ENCODE results near the gene KCNMA1. TPM values are rescaled to one million over a fixed set of nuclear protein-coding genes. Genes with fewer than 3 reads are reported as not detected.
A peak's percentile ranks its signal among the peaks of the same experiment; 100 is the strongest.

KCNMA1 gene
- total and polyA plus RNA-seq, 4 donors = 36.2 to 95.0 (median 54.3) TPM

DNA sequence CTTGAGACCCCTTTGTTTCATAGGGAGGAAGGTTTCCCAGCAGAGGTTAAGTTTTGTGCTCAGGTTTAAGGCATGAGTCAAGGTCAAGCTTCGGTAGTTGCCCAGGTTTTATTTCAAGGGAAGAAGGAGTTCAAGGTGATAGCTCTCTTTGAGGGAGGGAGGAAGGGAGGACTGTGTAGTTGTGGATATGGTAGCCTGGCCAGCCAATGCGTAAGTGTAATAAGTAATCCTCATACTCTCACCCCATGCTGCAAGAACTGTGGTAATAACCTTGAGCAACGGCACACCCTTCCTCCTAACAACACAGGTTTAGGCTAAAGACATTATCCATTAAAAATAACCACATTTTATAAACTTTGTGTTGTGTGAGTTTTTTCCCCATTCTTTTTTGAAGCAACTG, 478.9 kb downstream of the KCNMA1 start:
- Histone ChIP-seq H3K4me3 (ENCODE audit: low read depth, low read length) (no peak overlapping the region), H3K9me3 (ENCODE audit: control insufficient read depth, insufficient read depth, low read length) (no peaks in the 10 kb centered on the region), H3K4me1 (ENCODE audit: control insufficient read depth, insufficient read depth, low read length) (peaks cover 4% of the 10 kb centered on the region), H3K27me3 (ENCODE audit: control insufficient read depth, insufficient read depth, low read length) (no peaks in the 10 kb centered on the region), H3K27ac (ENCODE audit: low read depth, low read length) (no peak overlapping the region), H3K36me3 (ENCODE audit: control insufficient read depth, insufficient read depth, low read length) (no peaks in the 10 kb centered on the region)
- WGBS (ENCODE audit: insufficient coverage) = 83% methylated on average over 1 of the region's 3 CpGs
- DNase-seq (ENCODE audit: low read depth in 4 of 6, low spot score in 6 of 6) = no peak

GRCh38 chr10:77157248-77158019, 480.2 kb downstream of the KCNMA1 start:
- H3K9me3 ChIP-seq (ENCODE audit: control insufficient read depth, insufficient read depth, low read length) = no peaks in the 10 kb centered on the region
- no peaks in the 10 kb centered on the region for H3K27me3 ChIP-seq (ENCODE audit: control insufficient read depth, insufficient read depth, low read length)
- no peaks in the 10 kb centered on the region for H3K36me3 ChIP-seq (ENCODE audit: control insufficient read depth, insufficient read depth, low read length)
- DNase-seq (ENCODE audit: low read depth in 4 of 6, low spot score in 6 of 6) = no peak
- H3K27ac ChIP-seq (ENCODE audit: low read depth, low read length) = no peak overlapping the region
- H3K4me3 ChIP-seq (ENCODE audit: low read depth, low read length) = no peak overlapping the region
- WGBS (ENCODE audit: insufficient coverage) = 96% methylated on average over 4 of the region's 9 CpGs
- peaks cover 7% of the 10 kb centered on the region for H3K4me1 ChIP-seq (ENCODE audit: control insufficient read depth, insufficient read depth, low read length)

DNA sequence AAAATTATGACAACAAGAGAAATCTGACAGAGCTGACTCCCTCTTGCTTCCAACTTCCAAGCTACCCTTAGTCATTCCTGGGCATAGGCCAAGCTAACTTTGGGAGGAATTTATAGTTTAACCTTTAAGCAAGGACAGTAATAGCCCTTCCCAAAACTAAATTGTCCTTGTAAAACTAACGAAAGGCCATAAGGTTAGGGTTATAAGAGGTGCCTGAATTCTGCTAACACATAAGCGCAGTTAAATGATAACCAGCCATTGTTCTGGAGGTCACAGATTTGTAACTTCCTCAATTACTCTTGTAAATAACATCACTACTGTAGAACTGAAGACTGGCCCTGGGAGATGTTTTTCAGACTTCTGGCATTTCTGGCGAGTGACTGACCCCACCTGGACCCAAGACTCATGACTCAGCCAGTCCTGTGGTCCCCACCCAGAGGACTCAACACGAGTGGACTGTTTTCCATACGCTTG, 481.2 kb downstream of the KCNMA1 start:
- H3K4me1 ChIP-seq (ENCODE audit: control insufficient read depth, insufficient read depth, low read length) = peaks cover 7% of the 10 kb centered on the region
- H3K4me3 ChIP-seq (ENCODE audit: low read depth, low read length) = no peak overlapping the region
- H3K9me3 ChIP-seq (ENCODE audit: control insufficient read depth, insufficient read depth, low read length) = no peaks in the 10 kb centered on the region
- 50% methylated on average over 3 of the region's 5 CpGs for WGBS (ENCODE audit: insufficient coverage)
- DNase-seq (ENCODE audit: low read depth in 4 of 6, low spot score in 6 of 6) = no peak
- H3K27me3 ChIP-seq (ENCODE audit: control insufficient read depth, insufficient read depth, low read length) = no peaks in the 10 kb centered on the region
- no peaks in the 10 kb centered on the region for H3K36me3 ChIP-seq (ENCODE audit: control insufficient read depth, insufficient read depth, low read length)
- H3K27ac ChIP-seq (ENCODE audit: low read depth, low read length) = no peak overlapping the region

DNA sequence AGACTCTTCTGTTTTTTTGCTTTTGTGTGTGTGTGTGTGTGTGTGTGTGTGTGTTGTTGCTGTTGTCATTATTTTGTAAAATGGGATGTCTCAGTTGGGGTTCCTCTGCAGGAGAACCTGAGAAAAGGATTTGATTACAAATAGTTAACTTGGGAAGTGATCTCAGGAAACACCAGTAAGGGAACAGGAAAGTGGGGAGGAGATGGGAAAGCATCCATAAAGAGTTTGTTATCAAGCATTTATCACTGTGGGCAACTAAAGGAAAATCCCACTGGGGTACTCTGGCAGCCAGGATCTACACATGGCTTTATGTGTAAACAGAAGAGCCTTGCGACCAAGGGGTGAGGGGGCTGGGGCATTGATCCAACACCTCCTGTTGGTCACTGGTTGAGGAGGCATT, 485.4 kb downstream of the KCNMA1 start:
- whole genome bisulfite sequencing (ENCODE audit: insufficient coverage) = 100% methylated on average over 1 of the region's 1 CpG
- no peak overlapping the region for H3K4me3 ChIP-seq (ENCODE audit: low read depth, low read length)
- H3K27me3 ChIP-seq (ENCODE audit: control insufficient read depth, insufficient read depth, low read length) = no peaks in the 10 kb centered on the region
- peaks cover 4% of the 10 kb centered on the region for H3K4me1 ChIP-seq (ENCODE audit: control insufficient read depth, insufficient read depth, low read length)
- H3K36me3 ChIP-seq (ENCODE audit: control insufficient read depth, insufficient read depth, low read length) = no peaks in the 10 kb centered on the region
- H3K27ac ChIP-seq (ENCODE audit: low read depth, low read length) = no peak overlapping the region
- DNase-seq (ENCODE audit: low read depth in 4 of 6, low spot score in 6 of 6) = no peak
- no peaks in the 10 kb centered on the region for H3K9me3 ChIP-seq (ENCODE audit: control insufficient read depth, insufficient read depth, low read length)

DNA sequence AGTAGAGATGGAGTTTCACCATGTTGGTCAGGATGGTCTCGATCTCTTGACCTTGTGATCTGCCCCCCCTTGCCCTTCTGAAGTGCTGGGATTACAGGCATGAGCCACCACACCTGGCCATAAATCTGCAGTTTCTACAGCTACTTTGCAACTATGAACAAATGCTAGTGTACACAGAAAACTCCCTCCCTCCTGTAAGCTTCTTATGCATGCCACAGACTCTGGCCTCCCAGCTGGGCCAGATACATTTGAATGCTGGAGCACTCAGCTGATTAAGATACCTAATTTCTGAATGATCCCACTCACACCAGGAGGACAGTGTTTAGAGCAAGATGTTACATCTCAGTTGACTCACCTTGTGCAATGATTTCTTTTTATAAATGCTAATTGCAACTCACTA, 486.2 kb downstream of the KCNMA1 start:
- Histone ChIP-seq H3K27me3 (ENCODE audit: control insufficient read depth, insufficient read depth, low read length) (no peaks in the 10 kb centered on the region), H3K36me3 (ENCODE audit: control insufficient read depth, insufficient read depth, low read length) (no peaks in the 10 kb centered on the region), H3K4me1 (ENCODE audit: control insufficient read depth, insufficient read depth, low read length) (peaks cover 4% of the 10 kb centered on the region), H3K27ac (ENCODE audit: low read depth, low read length) (no peak overlapping the region), H3K9me3 (ENCODE audit: control insufficient read depth, insufficient read depth, low read length) (no peaks in the 10 kb centered on the region), H3K4me3 (ENCODE audit: low read depth, low read length) (no peak overlapping the region)
- no peak for DNase-seq (ENCODE audit: low read depth in 4 of 6, low spot score in 6 of 6)
- WGBS (ENCODE audit: insufficient coverage) = 83% methylated on average over 1 of the region's 1 CpG

DNA sequence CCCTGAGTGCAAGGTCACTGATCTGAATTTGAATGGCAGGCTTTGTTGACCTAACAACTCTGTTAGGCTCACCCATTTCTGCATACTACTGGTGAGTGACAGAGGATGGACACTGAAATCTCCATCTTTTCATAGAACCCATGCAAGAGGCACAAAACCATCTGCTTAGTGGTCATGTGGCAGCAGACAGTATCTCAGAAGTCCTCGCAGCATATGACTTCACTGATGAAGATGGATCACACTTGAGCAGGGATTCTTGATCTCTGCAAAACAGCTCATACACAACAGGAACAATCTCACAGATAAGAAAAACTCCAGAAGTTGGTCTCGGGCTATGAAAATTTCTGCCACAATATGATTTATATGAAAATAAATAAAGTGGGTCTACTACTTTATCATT, 487.9 kb downstream of the KCNMA1 start:
- Histone ChIP-seq H3K4me3 (ENCODE audit: low read depth, low read length) (no peak overlapping the region), H3K9me3 (ENCODE audit: control insufficient read depth, insufficient read depth, low read length) (no peaks in the 10 kb centered on the region), H3K27me3 (ENCODE audit: control insufficient read depth, insufficient read depth, low read length) (no peaks in the 10 kb centered on the region), H3K4me1 (ENCODE audit: control insufficient read depth, insufficient read depth, low read length) (peaks cover 4% of the 10 kb centered on the region), H3K36me3 (ENCODE audit: control insufficient read depth, insufficient read depth, low read length) (no peaks in the 10 kb centered on the region), H3K27ac (ENCODE audit: low read depth, low read length) (no peak overlapping the region)
- no peak for DNase-seq (ENCODE audit: low read depth in 4 of 6, low spot score in 6 of 6)
- WGBS (ENCODE audit: insufficient coverage) = no CpG with 5 or more reads among the region's 2 CpGs

- Histone ChIP-seq H3K36me3 (ENCODE audit: control insufficient read depth, insufficient read depth, low read length) (no peaks in the 10 kb centered on the region), H3K27me3 (ENCODE audit: control insufficient read depth, insufficient read depth, low read length) (no peaks in the 10 kb centered on the region), H3K9me3 (ENCODE audit: control insufficient read depth, insufficient read depth, low read length) (no peaks in the 10 kb centered on the region), H3K27ac (ENCODE audit: low read depth, low read length) (no peak overlapping the region), H3K4me1 (ENCODE audit: control insufficient read depth, insufficient read depth, low read length) (peaks cover 4% of the 10 kb centered on the region), H3K4me3 (ENCODE audit: low read depth, low read length) (no peak overlapping the region)
- whole genome bisulfite sequencing (ENCODE audit: insufficient coverage) = 80% methylated on average over 2 of the region's 4 CpGs
- no peak for DNase-seq (ENCODE audit: low read depth in 4 of 6, low spot score in 6 of 6)
Observed at GRCh38 chr10:77149001-77149400, 488.6 kb downstream of the KCNMA1 start.

- Histone ChIP-seq H3K4me1 (ENCODE audit: control insufficient read depth, insufficient read depth, low read length) (peaks cover 4% of the 10 kb centered on the region), H3K27ac (ENCODE audit: low read depth, low read length) (no peak overlapping the region), H3K36me3 (ENCODE audit: control insufficient read depth, insufficient read depth, low read length) (no peaks in the 10 kb centered on the region), H3K9me3 (ENCODE audit: control insufficient read depth, insufficient read depth, low read length) (no peaks in the 10 kb centered on the region), H3K4me3 (ENCODE audit: low read depth, low read length) (no peak overlapping the region), H3K27me3 (ENCODE audit: control insufficient read depth, insufficient read depth, low read length) (no peaks in the 10 kb centered on the region)
- no peak for DNase-seq (ENCODE audit: low read depth in 4 of 6, low spot score in 6 of 6)
- WGBS (ENCODE audit: insufficient coverage) = 100% methylated on average over 1 of the region's 1 CpG
Observed at GRCh38 chr10:77147871-77148270, 489.7 kb downstream of the KCNMA1 start.

GRCh38 chr10:77146712-77147336, 490.8 kb downstream of the KCNMA1 start:
- no CpG with 5 or more reads among the region's 5 CpGs for WGBS (ENCODE audit: insufficient coverage)
- no peak overlapping the region for H3K27ac ChIP-seq (ENCODE audit: low read depth, low read length)
- peak in 1 of 6 donors; percentile 50 for DNase-seq (ENCODE audit: low read depth in 4 of 6, low spot score in 6 of 6)

GRCh38 chr10:77144656-77145055, 493.0 kb downstream of the KCNMA1 start:
- Histone ChIP-seq H3K27ac (ENCODE audit: low read depth, low read length) (no peak overlapping the region), H3K4me3 (ENCODE audit: low read depth, low read length) (no peak overlapping the region), H3K4me1 (ENCODE audit: control insufficient read depth, insufficient read depth, low read length) (no peaks in the 10 kb centered on the region), H3K9me3 (ENCODE audit: control insufficient read depth, insufficient read depth, low read length) (no peaks in the 10 kb centered on the region), H3K36me3 (ENCODE audit: control insufficient read depth, insufficient read depth, low read length) (no peaks in the 10 kb centered on the region), H3K27me3 (ENCODE audit: control insufficient read depth, insufficient read depth, low read length) (no peaks in the 10 kb centered on the region)
- DNase-seq (ENCODE audit: low read depth in 4 of 6, low spot score in 6 of 6) = no peak
- 86% methylated on average over 3 of the region's 3 CpGs for WGBS (ENCODE audit: insufficient coverage)

More at GRCh38 chr10:77146712-77147336, 490.8 kb downstream of the KCNMA1 start:
- no peak overlapping the region for H3K4me3 ChIP-seq (ENCODE audit: low read depth, low read length)
- no peaks in the 10 kb centered on the region for H3K27me3 ChIP-seq (ENCODE audit: control insufficient read depth, insufficient read depth, low read length)
- no peaks in the 10 kb centered on the region for H3K4me1 ChIP-seq (ENCODE audit: control insufficient read depth, insufficient read depth, low read length)
- H3K9me3 ChIP-seq (ENCODE audit: control insufficient read depth, insufficient read depth, low read length) = no peaks in the 10 kb centered on the region
- no peaks in the 10 kb centered on the region for H3K36me3 ChIP-seq (ENCODE audit: control insufficient read depth, insufficient read depth, low read length)

All from spinal cord (tissue), 10 donors.